ENCODE results near the gene DNAH2.

The DNAH2 gene

GRCh38 chr17:7840875-7841274 lies 123.3 kb downstream of the DNAH2 start:
- no peak for DNase-seq

DNA sequence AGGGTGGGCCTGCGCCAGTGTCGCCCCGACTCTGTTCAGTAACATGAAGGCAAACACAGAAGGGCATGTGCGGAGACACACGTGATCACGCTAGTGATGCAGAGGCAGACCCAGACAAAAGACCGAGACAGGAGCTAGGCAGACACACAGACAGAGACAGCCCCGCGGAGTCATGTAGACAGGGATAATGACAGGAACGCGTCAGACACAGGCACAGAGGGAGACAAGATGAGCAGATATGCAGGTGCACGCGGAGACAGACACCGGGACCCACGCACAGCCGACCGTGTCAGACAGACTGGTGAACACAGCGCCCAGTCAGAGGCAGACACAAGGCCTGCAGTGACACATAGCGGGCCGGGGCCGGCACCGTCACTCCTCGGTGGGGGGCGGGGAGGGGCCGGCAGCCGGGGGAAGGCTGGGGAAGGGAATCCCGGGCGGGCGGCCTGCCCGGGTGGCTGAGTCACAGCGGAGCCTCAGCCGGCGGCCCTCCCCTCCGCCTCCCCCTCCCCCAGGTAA lies 123.9 kb downstream of the DNAH2 start:
- DNase-seq = no peak

DNA sequence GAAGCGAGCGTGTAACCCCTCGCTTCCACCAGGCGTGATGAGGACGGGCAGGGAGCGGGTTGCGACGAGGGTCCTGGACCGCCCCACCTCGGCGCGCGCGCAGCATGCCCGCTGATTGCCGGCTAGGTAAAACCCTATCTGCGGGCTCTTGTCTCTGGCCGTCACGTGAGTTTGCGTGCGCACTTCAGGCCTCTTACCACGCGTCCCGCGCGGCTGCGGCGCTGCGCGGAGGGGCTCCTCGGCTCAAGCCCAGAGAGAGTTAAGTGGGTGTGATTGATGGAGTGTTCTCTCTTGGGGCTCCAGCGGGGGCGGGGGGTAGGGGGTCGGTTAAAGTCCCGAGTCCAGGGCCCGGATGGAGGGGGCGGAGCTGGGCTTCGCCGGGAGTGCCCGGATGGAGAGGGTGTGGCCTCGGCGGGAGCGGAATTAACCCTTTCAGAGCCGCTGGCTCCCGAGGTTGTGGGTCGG lies 124.4 kb downstream of the DNAH2 start:
- peak; percentile 83 for DNase-seq

DNA sequence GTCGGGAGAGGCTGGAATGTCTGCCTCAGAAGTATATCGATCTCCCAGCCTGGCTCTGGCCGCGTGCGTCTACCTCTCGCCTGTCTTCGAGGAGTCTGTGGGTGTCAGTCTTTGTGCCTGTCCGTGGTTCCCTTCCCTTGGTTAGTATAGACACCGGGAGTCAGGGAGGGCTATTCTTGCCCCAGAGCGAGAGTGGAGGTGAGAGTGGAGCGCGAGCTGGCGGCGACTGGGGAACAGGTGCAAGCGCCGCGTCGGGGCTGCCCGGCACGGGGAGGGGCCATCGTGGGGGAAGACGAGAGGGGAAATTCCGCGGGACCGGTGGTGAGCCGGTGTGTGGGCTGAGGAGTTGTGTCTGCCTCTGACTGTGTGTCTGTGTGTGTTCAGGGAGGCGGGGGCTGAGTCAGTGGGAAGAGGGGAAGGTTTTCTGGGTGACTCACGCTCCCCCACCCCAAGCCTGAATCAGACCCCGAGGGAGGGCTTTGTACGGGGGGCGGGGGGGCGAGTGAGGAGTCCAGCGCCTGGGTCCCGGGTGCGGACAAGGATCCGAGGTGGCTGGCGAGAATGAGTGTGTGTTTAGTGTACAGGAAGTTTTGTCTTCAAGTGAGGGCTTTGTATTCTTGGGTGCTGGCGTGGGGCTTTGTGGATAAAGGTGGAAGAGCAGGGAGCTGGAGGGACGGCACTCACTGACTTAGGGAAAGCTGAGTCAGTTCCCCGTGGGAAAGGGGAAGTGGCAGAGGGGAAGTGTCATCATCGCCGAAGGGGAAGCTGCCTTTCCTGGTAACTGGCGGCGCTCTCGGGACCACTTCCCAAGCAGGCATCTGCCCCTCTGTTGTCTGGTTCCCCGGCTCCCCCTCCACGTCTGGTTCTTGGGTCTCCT lies 125.1 kb downstream of the DNAH2 start:
- DNase-seq = no peak

DNA sequence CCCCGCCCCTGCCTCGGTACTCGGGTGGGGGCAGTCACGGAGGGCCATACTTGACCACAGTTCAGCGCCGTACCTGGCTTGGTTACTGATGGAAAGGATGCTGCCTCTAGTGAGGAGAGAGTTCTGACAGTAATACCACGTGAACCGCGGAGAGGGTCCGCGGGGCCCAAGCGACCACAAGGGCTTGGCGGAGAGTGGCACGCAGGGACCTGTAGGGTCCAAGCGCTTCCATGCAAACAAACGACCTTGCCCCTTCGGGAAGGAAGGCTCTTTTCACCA lies 125.7 kb downstream of the DNAH2 start:
- no peak for DNase-seq

DNA sequence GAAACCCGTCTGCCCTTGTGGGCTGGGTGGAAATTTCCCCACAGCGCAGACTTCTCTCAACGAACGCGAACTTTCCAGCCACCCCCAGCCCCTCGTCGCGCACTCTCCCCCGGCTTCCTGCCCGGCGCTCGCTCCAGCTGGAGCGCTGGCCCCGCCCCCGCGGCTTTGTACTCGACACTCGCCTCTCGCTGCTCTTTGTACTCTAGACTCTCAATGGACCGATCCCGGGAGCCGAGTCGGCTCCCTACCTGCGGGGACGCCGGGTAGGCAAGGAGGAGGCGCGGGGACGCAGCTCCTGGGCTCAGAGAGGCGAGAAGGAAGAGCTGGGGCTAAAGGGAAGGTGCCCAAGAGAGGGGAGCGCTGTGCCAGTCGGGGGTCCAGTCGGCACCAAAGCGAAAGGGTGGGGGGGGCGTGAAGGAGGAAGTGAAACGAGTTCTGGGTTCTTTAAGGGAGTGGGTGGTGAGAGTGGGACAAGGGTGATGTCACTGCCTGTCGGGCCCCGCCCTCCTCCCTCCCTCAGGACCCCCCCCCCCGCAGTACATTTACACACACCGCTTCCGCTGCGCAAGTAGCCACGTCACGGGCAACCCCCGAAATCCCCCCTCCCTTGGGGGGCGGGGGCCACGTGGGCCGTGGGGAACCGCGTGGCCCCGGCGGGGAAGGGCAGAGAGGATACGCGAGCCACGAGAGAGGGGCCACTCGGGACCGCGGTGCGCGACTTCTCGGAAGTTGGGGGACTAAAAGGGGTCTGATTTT lies 126.2 kb downstream of the DNAH2 start:
- peak; percentile 67 for DNase-seq

- peak; percentile 79 for DNase-seq
Measured at GRCh38 chr17:7844292-7845154, 127.0 kb downstream of the DNAH2 start.

- DNase-seq = no peak
Measured at GRCh38 chr17:7845359-7846062, 128.0 kb downstream of the DNAH2 start.

- no peak for DNase-seq
Measured at GRCh38 chr17:7846063-7846735, 128.7 kb downstream of the DNAH2 start.

- no peak for DNase-seq
Measured at GRCh38 chr17:7846765-7847661, 129.5 kb downstream of the DNAH2 start.

GRCh38 chr17:7848131-7848579 lies 130.6 kb downstream of the DNAH2 start:
- no peak for DNase-seq

GRCh38 chr17:7848739-7849129 lies 131.2 kb downstream of the DNAH2 start:
- no peak for DNase-seq

GRCh38 chr17:7849130-7849750 lies 131.7 kb downstream of the DNAH2 start:
- DNase-seq = no peak

- no peak for DNase-seq
Measured at GRCh38 chr17:7849751-7850504, 132.4 kb downstream of the DNAH2 start.

DNA sequence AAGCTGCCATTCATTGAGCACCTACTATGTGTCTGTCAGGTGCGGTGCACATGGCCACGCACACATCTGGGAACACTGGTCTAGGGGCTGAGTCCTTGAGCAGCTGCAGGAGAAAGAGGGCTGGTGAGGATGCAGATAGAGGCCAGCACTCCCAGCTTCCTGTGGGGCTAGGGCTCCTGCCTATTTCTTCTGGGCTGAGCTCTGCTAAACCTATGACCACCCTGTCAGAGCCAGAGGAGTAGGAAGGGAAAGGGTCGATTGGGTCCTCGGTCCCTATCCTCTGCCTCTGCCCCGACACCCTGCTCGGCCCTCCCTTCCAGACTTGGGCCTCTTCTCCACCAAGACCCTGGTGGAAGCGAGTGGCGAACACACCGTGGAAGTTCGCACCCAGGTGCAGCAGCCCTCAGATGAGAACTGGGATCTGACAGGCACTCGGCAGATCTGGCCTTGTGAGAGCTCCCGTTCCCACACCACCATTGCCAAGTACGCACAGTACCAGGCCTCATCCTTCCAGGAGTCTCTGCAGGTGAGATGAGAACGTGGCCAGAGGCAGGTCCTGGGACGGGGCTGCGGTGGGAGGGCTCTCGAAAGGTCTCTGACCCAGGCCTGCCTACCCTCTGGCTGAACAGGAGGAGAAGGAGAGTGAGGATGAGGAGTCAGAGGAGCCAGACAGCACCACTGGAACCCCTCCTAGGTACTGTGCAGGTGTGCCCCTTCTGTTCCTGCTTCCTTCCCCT lies 133.3 kb downstream of the DNAH2 start:
- DNase-seq = no peak

DNA sequence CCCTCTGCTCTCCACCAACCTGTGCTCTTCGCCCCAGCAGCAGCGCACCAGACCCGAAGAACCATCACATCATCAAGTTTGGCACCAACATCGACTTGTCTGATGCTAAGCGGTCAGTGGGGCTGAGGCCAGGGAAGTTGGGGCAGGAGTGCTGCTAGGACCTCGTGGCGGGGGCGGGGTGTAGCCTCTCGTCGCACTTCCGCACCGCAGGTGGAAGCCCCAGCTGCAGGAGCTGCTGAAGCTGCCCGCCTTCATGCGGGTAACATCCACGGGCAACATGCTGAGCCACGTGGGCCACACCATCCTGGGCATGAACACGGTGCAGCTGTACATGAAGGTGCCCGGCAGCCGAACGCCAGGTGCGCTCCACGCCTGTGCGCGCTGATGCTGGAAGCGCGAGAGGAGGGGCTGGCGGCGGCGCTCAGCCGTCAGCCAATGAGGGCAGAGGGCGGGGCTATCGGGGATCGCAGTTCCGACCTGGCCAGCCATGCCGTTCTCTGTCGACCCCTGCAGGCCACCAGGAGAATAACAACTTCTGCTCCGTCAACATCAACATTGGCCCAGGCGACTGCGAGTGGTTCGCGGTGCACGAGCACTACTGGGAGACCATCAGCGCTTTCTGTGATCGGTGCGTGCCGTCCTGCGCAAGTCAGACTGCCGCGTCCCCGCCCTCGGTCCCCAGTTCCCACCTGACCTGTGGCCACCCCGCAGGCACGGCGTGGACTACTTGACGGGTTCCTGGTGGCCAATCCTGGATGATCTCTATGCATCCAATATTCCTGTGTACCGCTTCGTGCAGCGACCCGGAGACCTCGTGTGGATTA lies 134.1 kb downstream of the DNAH2 start:
- peak; percentile 83 for DNase-seq

DNA sequence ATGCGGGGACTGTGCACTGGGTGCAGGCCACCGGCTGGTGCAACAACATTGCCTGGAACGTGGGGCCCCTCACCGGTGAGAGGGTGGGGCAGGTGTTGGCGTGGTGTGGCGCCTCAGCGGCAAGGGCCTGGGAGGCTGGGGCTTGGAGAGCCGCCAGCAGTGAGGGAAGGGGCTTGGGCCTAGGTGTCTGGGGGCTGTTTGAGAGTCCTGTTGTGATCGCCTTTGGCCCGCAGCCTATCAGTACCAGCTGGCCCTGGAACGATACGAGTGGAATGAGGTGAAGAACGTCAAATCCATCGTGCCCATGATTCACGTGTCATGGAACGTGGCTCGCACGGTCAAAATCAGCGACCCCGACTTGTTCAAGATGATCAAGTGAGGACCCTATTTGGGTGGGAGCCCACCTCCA lies 134.7 kb downstream of the DNAH2 start:
- DNase-seq = no peak
